B cell (primary cell): ENCODE results near the gene CAB39L. TPM values are rescaled to one million over a fixed set of nuclear protein-coding genes. Genes with fewer than 3 reads are reported as not detected.

ENCODE experiments used
- ATAC-seq: fragments of 200-7000 bp; cut with Tn5 transposase; one replicate; pipeline ENCODE4 v1.10.0; 2021; ENCODE audit warnings: low read depth, mild to moderate bottlenecking, moderate number of reproducible peaks, moderate library complexity
- CTCF ChIA-PET: fragments of 350-600 bp; sonication (Branson Sonifier 250); formaldehyde crosslinking; loops from one replicate; lab custom pipeline; 2021; ENCODE audit warnings: antibody characterized with exemption, inconsistent platforms; lab: Charles Lee
- POLR2A ChIA-PET: fragments of 350-600 bp; sonication (Branson Sonifier 250); formaldehyde crosslinking; loops from one replicate; lab custom pipeline; 2021; ENCODE audit warnings: antibody characterized with exemption; lab: Charles Lee
- DNase-seq: peaks from one replicate; pipeline ENCODE4 v3.0.0; 2013
- H2AFZ ChIP-seq: 2 replicates; pipeline ENCODE4 v1.6.1; 2012; ENCODE audit warnings: mild to moderate bottlenecking, low read depth, low read length; ENCODE audit not compliant: insufficient read depth, poor library complexity, severe bottlenecking
- H3K27ac ChIP-seq, 2 donors: 1 replicate in 1 of 2; 2 replicates in 1 of 2; pipeline ENCODE4 v1.5.1; 2012 to 2013; ENCODE audit warnings: low read length in 2 of 2, mild to moderate bottlenecking in 2 of 2, moderate library complexity in 1 of 2
- H3K27me3 ChIP-seq, 4 experiments: fragments of 200-600 bp in 1 of 4; sonication (generic) in 1 of 4; replicated peaks in 1 of 4; 1 replicate in 2 of 4; 2 replicates in 2 of 4; pipeline versions ENCODE4 v1.6.1 to v1.7.0; 2013 to 2016; ENCODE audit warnings: low read length in 3 of 4, mild to moderate bottlenecking in 2 of 4, mixed read lengths in 1 of 4, moderate library complexity in 1 of 4; ENCODE audit not compliant: insufficient read depth in 4 of 4, control insufficient read depth in 3 of 4; ENCODE audit errors: control extremely low read depth in 1 of 4
- H3K36me3 ChIP-seq, 2 experiments: replicated peaks in 1 of 2; 1 replicate in 1 of 2; 2 replicates in 1 of 2; pipeline versions ENCODE4 v1.6.1 to v1.7.1; 2013; ENCODE audit warnings: low read length in 1 of 2; ENCODE audit not compliant: insufficient read depth in 2 of 2, control insufficient read depth in 1 of 2; ENCODE audit errors: control extremely low read depth in 1 of 2, extremely low read depth in 1 of 2
- H3K4me1 ChIP-seq, 2 donors: fragments of 200-600 bp in 1 of 2; sonication (generic) in 1 of 2; 1 replicate in 1 of 2; 2 replicates in 1 of 2; pipeline versions ENCODE4 v1.5.1 to v1.6.1; 2013 to 2017; ENCODE audit warnings: low read length in 2 of 2; ENCODE audit not compliant: control insufficient read depth in 2 of 2, insufficient read depth in 2 of 2
- H3K4me2 ChIP-seq: replicated peaks from 2 replicates; pipeline ENCODE3; 2012; ENCODE audit warnings: mild to moderate bottlenecking, low read depth, low read length; ENCODE audit not compliant: poor library complexity, severe bottlenecking
- H3K4me3 ChIP-seq, 5 experiments: fragments of 200-600 bp in 1 of 5; sonication (generic) in 1 of 5; 1 replicate in 3 of 5; 2 replicates in 2 of 5; pipeline versions ENCODE4 v1.5.1 to v1.7.0; 2011 to 2016; ENCODE audit warnings: low read length in 4 of 5, mild to moderate bottlenecking in 4 of 5, low read depth in 2 of 5, control low read depth in 1 of 5, moderate library complexity in 1 of 5; ENCODE audit not compliant: insufficient read depth in 1 of 5; ENCODE audit errors: control extremely low read depth in 1 of 5, extremely low read depth in 1 of 5
- H3K79me2 ChIP-seq: fragments of 200-600 bp; sonication (generic); one replicate; pipeline ENCODE4 v1.6.0; 2016; ENCODE audit warnings: low read length; ENCODE audit not compliant: control insufficient read depth, insufficient read depth
- H3K9ac ChIP-seq: fragments of 200-600 bp; sonication (generic); 2 replicates; pipeline ENCODE4 v1.6.1; 2017; ENCODE audit warnings: mild to moderate bottlenecking, low read length, moderate library complexity
- H3K9me3 ChIP-seq, 3 donors: one replicate each; pipeline versions ENCODE4 v1.6.1 to v1.7.1; 2013; ENCODE audit warnings: low read length in 2 of 3; ENCODE audit not compliant: control insufficient read depth in 2 of 3, insufficient read depth in 1 of 3; ENCODE audit errors: control extremely low read depth in 1 of 3
- H4K20me1 ChIP-seq: 2 replicates; pipeline ENCODE4 v1.6.0; 2012; ENCODE audit warnings: mild to moderate bottlenecking, low read length; ENCODE audit not compliant: insufficient read depth, control insufficient read depth, poor library complexity, severe bottlenecking
- H3K27ac Mint-ChIP-seq: one replicate; pipeline ENCODE4 v1.8.0; 2021; ENCODE audit warnings: mixed read lengths
- H3K27me3 Mint-ChIP-seq: one replicate; pipeline ENCODE4 v1.8.0; 2021; ENCODE audit warnings: mixed read lengths
- H3K4me1 Mint-ChIP-seq: one replicate; pipeline ENCODE4 v1.8.0; 2021; ENCODE audit warnings: mixed read lengths
- H3K4me3 Mint-ChIP-seq: one replicate; pipeline ENCODE4 v1.8.0; 2021; ENCODE audit warnings: mixed read lengths
- H3K9me3 Mint-ChIP-seq: one replicate; pipeline ENCODE4 v1.8.0; 2022; ENCODE audit warnings: mixed read lengths; ENCODE audit not compliant: insufficient read depth
- CTCF ChIP-seq: fragments of 200-600 bp; IDR thresholded peaks from one replicate; pipeline ENCODE4 v1.8.0; 2022; ENCODE audit warnings: antibody characterized with exemption, mild to moderate bottlenecking
- EZH2 ChIP-seq: IDR thresholded peaks from 2 replicates; pipeline ENCODE4 v1.6.1; 2012; ENCODE audit warnings: borderline replicate concordance, low read depth, mild to moderate bottlenecking, moderate library complexity, low read length; ENCODE audit not compliant: insufficient read depth, poor library complexity, severe bottlenecking
- WGBS: methylation state at CpG from one replicate; pipeline ENCODE4 v1.1.5; 2013; ENCODE audit warnings: missing lambda C conversion rate; ENCODE audit not compliant: insufficient coverage; 5-methylcytosine and 5-hydroxymethylcytosine counted together
- intact Hi-C: fragments of 100-400 bp; cut with micrococcal nuclease; formaldehyde crosslinking; loops from one replicate; pipeline ENCODE4 v1.10.0; 2022
- polyA plus RNA-seq: library from polyadenylated mRNA; depleted of rRNA; stranded (reverse); fragments of >200 nt; gene quantifications from 2 replicates; pipeline ENCODE4 v1.2.3, GENCODE V29; 2012
- total RNA-seq, 2 donors: library from RNA; stranded (reverse); fragments of 120-200 nt in 1 of 2; gene quantifications; 1 replicate in 1 of 2; 2 replicates in 1 of 2; pipeline versions ENCODE4 v1.2.3 to v1.2.4, GENCODE V29; 2013 to 2022

CAB39L gene
- total and polyA plus RNA-seq, 2 donors (not counting 1 experiment from before 2014, with no cell fraction given), result 1.5 to 9.6 TPM

- no CpG with 5 or more reads among the region's 3 CpGs for WGBS
- H3K9me3 Mint-ChIP-seq, result no peaks in the 10 kb centered on the region
- CTCF ChIA-PET, result no interaction called here
Measured at GRCh38 chr13:49417161-49417560, 26.7 kb downstream of the CAB39L start.

GRCh38 chr13:49412749-49413148 is 31.1 kb downstream of the CAB39L start:
- no peak overlapping the region for H3K9ac ChIP-seq
- no peak overlapping the region for H3K27ac ChIP-seq
- intact Hi-C loops, result no loop called here
- H3K4me3 ChIP-seq, result no peak overlapping the region
- H3K4me1 ChIP-seq, result no peaks in the 10 kb centered on the region
- no peak overlapping the region for H2AFZ ChIP-seq
- ChIA-PET POLR2A (no interaction called here), CTCF (no interaction called here)
- WGBS, result 100% methylated on average over 1 of the region's 2 CpGs
- TF ChIP-seq EZH2, result no peak
- TF ChIP-seq CTCF, result no peak
- no peak for DNase-seq
- no peaks in the 10 kb centered on the region for H3K9me3 ChIP-seq
- H4K20me1 ChIP-seq, result no peaks in the 10 kb centered on the region
- ATAC-seq, result no peak
- Mint-ChIP-seq H3K27ac (no peak overlapping the region), H3K4me1 (no peaks in the 10 kb centered on the region), H3K4me3 (no peak overlapping the region), H3K9me3 (no peaks in the 10 kb centered on the region), H3K27me3 (no peaks in the 10 kb centered on the region)
- no peak overlapping the region for H3K4me2 ChIP-seq
- no peaks in the 10 kb centered on the region for H3K79me2 ChIP-seq
- no peaks in the 10 kb centered on the region for H3K27me3 ChIP-seq
- no peaks in the 10 kb centered on the region for H3K36me3 ChIP-seq

More at GRCh38 chr13:49417161-49417560, 26.7 kb downstream of the CAB39L start:
- Mint-ChIP-seq H3K27ac (no peak overlapping the region), H3K27me3 (no peaks in the 10 kb centered on the region), H3K4me3 (no peak overlapping the region), H3K4me1 (no peaks in the 10 kb centered on the region)
- DNase-seq (no peak), ATAC-seq (no peak)
- no peaks in the 10 kb centered on the region for H3K36me3 ChIP-seq
- intact Hi-C loops, result no loop called here
- no peaks in the 10 kb centered on the region for H3K79me2 ChIP-seq
- H3K4me1 ChIP-seq, result no peaks in the 10 kb centered on the region
- POLR2A ChIA-PET, result no interaction called here
- no peak for TF ChIP-seq EZH2
- no peak for TF ChIP-seq CTCF
- H3K4me2 ChIP-seq, result no peak overlapping the region
- H3K9ac ChIP-seq, result no peak overlapping the region
- no peak overlapping the region for H3K4me3 ChIP-seq
- H3K27ac ChIP-seq, result no peak overlapping the region
- H3K27me3 ChIP-seq, result no peaks in the 10 kb centered on the region
- no peaks in the 10 kb centered on the region for H3K9me3 ChIP-seq
- H2AFZ ChIP-seq, result no peak overlapping the region
- no peaks in the 10 kb centered on the region for H4K20me1 ChIP-seq
